ENCODE data around the gene CAAP1.

DNA sequence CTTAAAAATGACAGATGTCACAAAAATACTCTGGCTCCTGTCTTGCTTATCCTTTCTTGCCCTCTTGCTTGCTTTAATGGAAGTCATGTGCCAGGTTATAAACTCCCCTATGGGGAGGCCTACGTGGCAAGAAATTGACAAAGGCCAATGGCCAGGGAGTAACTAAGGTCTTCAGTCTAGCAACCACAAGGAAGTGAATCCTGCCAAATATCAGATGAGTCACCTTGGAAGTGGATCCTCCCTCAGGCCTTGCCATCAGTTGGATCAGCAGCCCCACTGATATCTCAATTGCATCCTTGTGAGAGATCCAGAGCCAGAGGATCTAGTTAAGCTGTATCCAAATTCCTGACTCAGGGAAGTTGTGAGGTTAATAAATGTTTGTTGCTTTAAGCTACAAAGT lies 82.8 kb downstream of the CAAP1 start:
- TF ChIP-seq, protein P1, sequence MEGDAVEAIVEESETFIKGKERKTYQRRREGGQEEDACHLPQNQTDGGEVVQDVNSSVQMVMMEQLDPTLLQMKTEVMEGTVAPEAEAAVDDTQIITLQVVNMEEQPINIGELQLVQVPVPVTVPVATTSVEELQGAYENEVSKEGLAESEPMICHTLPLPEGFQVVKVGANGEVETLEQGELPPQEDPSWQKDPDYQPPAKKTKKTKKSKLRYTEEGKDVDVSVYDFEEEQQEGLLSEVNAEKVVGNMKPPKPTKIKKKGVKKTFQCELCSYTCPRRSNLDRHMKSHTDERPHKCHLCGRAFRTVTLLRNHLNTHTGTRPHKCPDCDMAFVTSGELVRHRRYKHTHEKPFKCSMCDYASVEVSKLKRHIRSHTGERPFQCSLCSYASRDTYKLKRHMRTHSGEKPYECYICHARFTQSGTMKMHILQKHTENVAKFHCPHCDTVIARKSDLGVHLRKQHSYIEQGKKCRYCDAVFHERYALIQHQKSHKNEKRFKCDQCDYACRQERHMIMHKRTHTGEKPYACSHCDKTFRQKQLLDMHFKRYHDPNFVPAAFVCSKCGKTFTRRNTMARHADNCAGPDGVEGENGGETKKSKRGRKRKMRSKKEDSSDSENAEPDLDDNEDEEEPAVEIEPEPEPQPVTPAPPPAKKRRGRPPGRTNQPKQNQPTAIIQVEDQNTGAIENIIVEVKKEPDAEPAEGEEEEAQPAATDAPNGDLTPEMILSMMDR (IDR thresholded peaks at IDR 0.05) = no peak
- TF ChIP-seq POLR2A (IDR thresholded peaks at IDR 0.05) = no peak

Measured in right lobe of liver (tissue), 4 donors.